GM21717 (cell line): ENCODE results near the gene FADS1.

Source experiments
- ATAC-seq: cut with Tn5 transposase; IDR thresholded peaks from one replicate; pipeline ENCODE4 v1.9.1; 2021; ENCODE audit warnings: mild to moderate bottlenecking, moderate library complexity; ENCODE audit not compliant: unreplicated experiment

Gene FADS1

GRCh38 chr11:61762798-61763197 lies 54.0 kb downstream of the FADS1 start:
- ATAC-seq = no peak

GRCh38 chr11:61762223-61762615 lies 54.6 kb downstream of the FADS1 start:
- ATAC-seq = no peak

GRCh38 chr11:61761440-61762222 lies 55.2 kb downstream of the FADS1 start:
- no peak for ATAC-seq

- no peak for ATAC-seq
These were observed 55.9 kb downstream of the FADS1 start for GRCh38 chr11:61760946-61761345.

- ATAC-seq = no peak
These were observed 59.5 kb downstream of the FADS1 start for GRCh38 chr11:61757213-61757862.

- no peak for ATAC-seq
These were observed 60.2 kb downstream of the FADS1 start for GRCh38 chr11:61756452-61757212.

- ATAC-seq = no peak
These were observed 60.7 kb downstream of the FADS1 start for GRCh38 chr11:61756147-61756451.

- ATAC-seq = no peak
These were observed 62.0 kb downstream of the FADS1 start for GRCh38 chr11:61754534-61755482.

- no peak for ATAC-seq
These were observed 63.1 kb downstream of the FADS1 start for GRCh38 chr11:61753672-61754071.

GRCh38 chr11:61752925-61753521 lies 63.8 kb downstream of the FADS1 start:
- no peak for ATAC-seq

GRCh38 chr11:61752117-61752924 lies 64.5 kb downstream of the FADS1 start, which contains the start of gene MYRF:
Gene MYRF (plus strand): TSS chr11:61752636. CDS start chr11:61752745, 109 bp downstream.
- no peak for ATAC-seq

- ATAC-seq = no peak
These were observed 65.4 kb downstream of the FADS1 start for GRCh38 chr11:61751384-61751783.

- ATAC-seq = no peak
These were observed 66.1 kb downstream of the FADS1 start for GRCh38 chr11:61750631-61751273.
